Amniotic epithelial cell (primary cell): Measurements from ENCODE around the gene INO80.

Experiments
- DNase-seq: peaks from one replicate; pipeline ENCODE4 v3.0.0-alpha.2; 2010; ENCODE audit warnings: low read depth

Gene INO80

GRCh38 chr15:40999190-40999589, 116.9 kb downstream of the INO80 start:
- peak; percentile 72 for DNase-seq

GRCh38 chr15:40995656-40996055, 120.4 kb downstream of the INO80 start:
- peak; percentile 73 for DNase-seq

- no peak for DNase-seq
Observed at GRCh38 chr15:40992825-40993224, 123.3 kb downstream of the INO80 start.

GRCh38 chr15:40992241-40992741, 123.8 kb downstream of the INO80 start:
- DNase-seq = peak; percentile 81

- no peak for DNase-seq
Observed at GRCh38 chr15:40991355-40991754, 124.7 kb downstream of the INO80 start.

GRCh38 chr15:40990789-40991188, 125.3 kb downstream of the INO80 start:
- no peak for DNase-seq

GRCh38 chr15:40990080-40990479, 126.0 kb downstream of the INO80 start:
- no peak for DNase-seq

- DNase-seq = no peak
Observed at GRCh38 chr15:40988156-40988555, 127.9 kb downstream of the INO80 start.

- no peak for DNase-seq
Observed at GRCh38 chr15:40986820-40987219, 129.3 kb downstream of the INO80 start.

- DNase-seq = peak; percentile 49
Observed at GRCh38 chr15:40985541-40986330, 130.3 kb downstream of the INO80 start.

- DNase-seq = peak; percentile 93
Observed at GRCh38 chr15:40984964-40985363, 131.1 kb downstream of the INO80 start.

- no peak for DNase-seq
Observed at GRCh38 chr15:40984406-40984805, 131.7 kb downstream of the INO80 start.

GRCh38 chr15:40982855-40983254, 133.2 kb downstream of the INO80 start:
- peak; percentile 70 for DNase-seq

- DNase-seq = no peak
Observed at GRCh38 chr15:40981186-40981585, 134.9 kb downstream of the INO80 start.

GRCh38 chr15:40978562-40978961, 137.5 kb downstream of the INO80 start:
- DNase-seq = no peak

- no peak for DNase-seq
Observed at GRCh38 chr15:40978141-40978540, 137.9 kb downstream of the INO80 start.

- no peak for DNase-seq
Observed at GRCh38 chr15:40976819-40977218, 139.3 kb downstream of the INO80 start.

GRCh38 chr15:40974879-40975278, 141.2 kb downstream of the INO80 start:
- peak; percentile 58 for DNase-seq

GRCh38 chr15:40969363-40969762, 146.7 kb downstream of the INO80 start:
- no peak for DNase-seq

- DNase-seq = no peak
Observed at GRCh38 chr15:40968290-40969085, 147.6 kb downstream of the INO80 start.

GRCh38 chr15:40964634-40965033, 151.4 kb downstream of the INO80 start:
- DNase-seq = no peak

GRCh38 chr15:40964006-40964405, 152.1 kb downstream of the INO80 start:
- DNase-seq = no peak

- DNase-seq = no peak
Observed at GRCh38 chr15:40963201-40963600, 152.9 kb downstream of the INO80 start.
